ENCODE data around the gene OPCML. TPM values are rescaled to one million over a fixed set of nuclear protein-coding genes. Genes with fewer than 3 reads are reported as not detected.

Gene OPCML
- total and polyA plus RNA-seq, 2 of the 13 experiments (the other 11 are each of a cell fraction or from before 2014, with no cell fraction given): not detected

GRCh38 chr11:132959693-132960092 is 572.6 kb downstream of the OPCML start (continued):
- TF ChIP-seq PRDM15 (CRISPR knock-in tag; IDR thresholded peaks at IDR 0.05): no peak

GRCh38 chr11:132957881-132958280 is 574.4 kb downstream of the OPCML start:
- FAIRE-seq: no peak
- Histone ChIP-seq H3K4me3 (replicated peaks in 1 of 3; ENCODE audit: insufficient read depth in 1 of 3, low read depth in 2 of 3, low read length in 3 of 3) (no peak overlapping the region), H3K9me3 (ENCODE audit: low read length) (no peaks in the 10 kb centered on the region), H3K4me2 (ENCODE audit: low read depth, low read length) (no peak overlapping the region), H2AFZ (ENCODE audit: low read length) (no peak overlapping the region), H3K27me3 (ENCODE audit: control insufficient read depth in 1 of 2, insufficient read depth in 2 of 2, low read length in 2 of 2) (peaks cover 0 to 23% of the 10 kb centered on the region in 2 experiments; a peak in 3 of 5 replicates), H3K4me1 (ENCODE audit: insufficient read depth, low read length) (no peaks in the 10 kb centered on the region), H3K36me3 (replicated peaks in 1 of 2; ENCODE audit: control insufficient read depth in 1 of 2, insufficient read depth in 2 of 2, low read length in 2 of 2) (no peaks in the 10 kb centered on the region), H3K79me2 (ENCODE audit: insufficient read depth, low read length) (no peaks in the 10 kb centered on the region), H3K27ac (ENCODE audit: extremely low read length, insufficient read depth, low read length) (no peak overlapping the region), H3K9ac (ENCODE audit: insufficient read depth, low read depth, low read length) (no peak overlapping the region), H4K20me1 (ENCODE audit: insufficient read depth, low read length) (no peaks in the 10 kb centered on the region)
- no TSS peak for BruUV-seq (replicated peaks)
- ChIA-PET POLR2A (no interaction called here), CTCF (ENCODE audit: low intra/inter-chr PET ratio, low total read pairs) (no interaction called here)
- in situ Hi-C loops (cut with HindIII; ENCODE audit: extremely low pct_ligation_motif_present, low pct_unique_long_range_greater_than_20kb) (no loop called here), intact Hi-C loops (cut with micrococcal nuclease; ENCODE audit: unreplicated experiment) (no loop called here)
- DNase-seq (ENCODE audit: low spot score): no peak
- ATAC-seq: no peak
- 0% methylated on average over 2 of the region's 2 CpGs for WGBS (ENCODE audit: low lambda C conversion rate)
- TF ChIP-seq THRA (CRISPR knock-in tag; IDR thresholded peaks at IDR 0.05; ENCODE audit: borderline replicate concordance) (no peak), SAP130 (CRISPR knock-in tag; IDR thresholded peaks at IDR 0.05; ENCODE audit: low read depth) (no peak), RNF219 (CRISPR knock-in tag; IDR thresholded peaks at IDR 0.05) (no peak), ISL2 (CRISPR knock-in tag; IDR thresholded peaks at IDR 0.05) (no peak), POLR2G (IDR thresholded peaks at IDR 0.05; ENCODE audit: low read depth, low read length) (no peak)

Measured in HepG2 (cell line).